ENCODE data around the gene EIF5AL1.

- TF ChIP-seq CTCF (IDR thresholded peaks at IDR 0.05), result no peak
- no peak for TF ChIP-seq POLR2A (IDR thresholded peaks at IDR 0.05)
Measured at GRCh38 chr10:79465341-79465740, 47.0 kb upstream of the EIF5AL1 start.

All from tibial nerve (tissue), 3 donors.